Measurements from ENCODE around the gene LDLRAD4. TPM values are rescaled to one million over a fixed set of nuclear protein-coding genes. Genes with fewer than 3 reads are reported as not detected.

The LDLRAD4 gene
- total RNA-seq, 2 donors from 2014 or later: 33.1 to 41.2 TPM

GRCh38 chr18:13527256-13527655 is 308.7 kb downstream of the LDLRAD4 start:
- no peaks in the 10 kb centered on the region for H3K36me3 ChIP-seq
- no peaks in the 10 kb centered on the region for H3K9me3 ChIP-seq
- DNase-seq (ENCODE audit: low spot score): peak; percentile 52
- H3K4me3 ChIP-seq: no peak overlapping the region
- no peak overlapping the region for H3K27ac ChIP-seq
- TF ChIP-seq, protein P1, sequence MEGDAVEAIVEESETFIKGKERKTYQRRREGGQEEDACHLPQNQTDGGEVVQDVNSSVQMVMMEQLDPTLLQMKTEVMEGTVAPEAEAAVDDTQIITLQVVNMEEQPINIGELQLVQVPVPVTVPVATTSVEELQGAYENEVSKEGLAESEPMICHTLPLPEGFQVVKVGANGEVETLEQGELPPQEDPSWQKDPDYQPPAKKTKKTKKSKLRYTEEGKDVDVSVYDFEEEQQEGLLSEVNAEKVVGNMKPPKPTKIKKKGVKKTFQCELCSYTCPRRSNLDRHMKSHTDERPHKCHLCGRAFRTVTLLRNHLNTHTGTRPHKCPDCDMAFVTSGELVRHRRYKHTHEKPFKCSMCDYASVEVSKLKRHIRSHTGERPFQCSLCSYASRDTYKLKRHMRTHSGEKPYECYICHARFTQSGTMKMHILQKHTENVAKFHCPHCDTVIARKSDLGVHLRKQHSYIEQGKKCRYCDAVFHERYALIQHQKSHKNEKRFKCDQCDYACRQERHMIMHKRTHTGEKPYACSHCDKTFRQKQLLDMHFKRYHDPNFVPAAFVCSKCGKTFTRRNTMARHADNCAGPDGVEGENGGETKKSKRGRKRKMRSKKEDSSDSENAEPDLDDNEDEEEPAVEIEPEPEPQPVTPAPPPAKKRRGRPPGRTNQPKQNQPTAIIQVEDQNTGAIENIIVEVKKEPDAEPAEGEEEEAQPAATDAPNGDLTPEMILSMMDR (IDR thresholded peaks at IDR 0.05): no peak
- no peaks in the 10 kb centered on the region for H3K27me3 ChIP-seq
- peaks cover 0 to 24% of the 10 kb centered on the region in 2 donors for H3K4me1 ChIP-seq

- TF ChIP-seq, protein P1 (IDR thresholded peaks at IDR 0.05): no peak
- no peak overlapping the region for H3K4me3 ChIP-seq
- H3K4me1 ChIP-seq: peaks cover 0 to 28% of the 10 kb centered on the region in 2 donors
- H3K27ac ChIP-seq: no peak overlapping the region
- H3K9me3 ChIP-seq: no peaks in the 10 kb centered on the region
- no peaks in the 10 kb centered on the region for H3K27me3 ChIP-seq
- no peaks in the 10 kb centered on the region for H3K36me3 ChIP-seq
- peak; percentile 44 for DNase-seq (ENCODE audit: low spot score)
Measured at GRCh38 chr18:13527730-13528129, 309.2 kb downstream of the LDLRAD4 start.

GRCh38 chr18:13528739-13529392 is 310.3 kb downstream of the LDLRAD4 start:
- H3K27ac ChIP-seq: no peak overlapping the region
- no peaks in the 10 kb centered on the region for H3K27me3 ChIP-seq
- peak; percentile 34 for DNase-seq (ENCODE audit: low spot score)
- no peaks in the 10 kb centered on the region for H3K9me3 ChIP-seq
- H3K4me3 ChIP-seq: no peak overlapping the region
- H3K36me3 ChIP-seq: no peaks in the 10 kb centered on the region
- peaks cover 0 to 29% of the 10 kb centered on the region in 2 donors for H3K4me1 ChIP-seq
- TF ChIP-seq, protein P1 (IDR thresholded peaks at IDR 0.05): no peak

DNA sequence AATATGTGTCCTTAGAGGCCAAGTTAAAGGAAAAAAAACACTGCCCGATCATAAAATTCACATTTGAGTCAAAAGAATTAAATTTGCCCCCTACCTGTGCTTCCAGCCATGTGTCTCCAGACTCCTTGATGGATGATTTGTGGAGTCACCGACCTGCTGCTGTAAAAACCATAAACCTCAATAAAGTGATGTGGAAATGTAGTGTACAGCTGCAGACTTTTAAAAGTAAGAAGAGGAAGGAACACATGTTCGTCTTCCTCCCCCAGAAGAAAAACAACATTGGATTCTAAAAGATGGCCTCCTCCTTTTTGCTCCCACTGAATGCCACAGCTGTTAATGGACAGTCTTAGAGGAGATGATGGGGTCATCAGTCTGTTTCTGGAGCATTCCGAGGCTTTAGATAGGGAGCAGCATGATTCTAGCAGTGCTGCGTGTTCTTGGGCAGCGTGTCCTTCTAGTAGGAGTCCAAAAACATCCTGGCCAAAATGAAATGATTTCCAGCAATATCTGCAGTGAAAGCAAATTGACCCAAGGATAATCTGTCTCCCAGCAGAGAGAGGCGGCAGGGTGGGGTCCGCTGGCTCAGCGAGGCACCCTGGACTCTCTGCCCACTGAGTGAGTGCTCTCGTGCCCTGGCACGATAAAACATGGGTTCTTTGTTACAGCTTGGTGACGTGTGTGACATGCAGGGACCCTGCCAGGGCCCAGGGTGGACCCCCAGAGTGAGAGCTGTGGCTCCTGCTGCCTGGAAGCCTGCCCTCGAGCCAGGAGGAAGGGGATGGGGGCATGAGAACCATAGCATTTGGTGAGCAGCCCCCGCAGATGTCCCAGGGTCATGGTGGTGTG is 311.7 kb downstream of the LDLRAD4 start:
- H3K9me3 ChIP-seq: no peaks in the 10 kb centered on the region
- H3K4me1 ChIP-seq: peaks cover 0 to 28% of the 10 kb centered on the region in 2 donors
- no peaks in the 10 kb centered on the region for H3K36me3 ChIP-seq
- no peak overlapping the region for H3K4me3 ChIP-seq
- H3K27ac ChIP-seq: peak overlapping the region; percentile 61 to 68
- TF ChIP-seq, protein P1 (IDR thresholded peaks at IDR 0.05): no peak
- H3K27me3 ChIP-seq: no peaks in the 10 kb centered on the region
- DNase-seq (ENCODE audit: low spot score): no peak

DNA sequence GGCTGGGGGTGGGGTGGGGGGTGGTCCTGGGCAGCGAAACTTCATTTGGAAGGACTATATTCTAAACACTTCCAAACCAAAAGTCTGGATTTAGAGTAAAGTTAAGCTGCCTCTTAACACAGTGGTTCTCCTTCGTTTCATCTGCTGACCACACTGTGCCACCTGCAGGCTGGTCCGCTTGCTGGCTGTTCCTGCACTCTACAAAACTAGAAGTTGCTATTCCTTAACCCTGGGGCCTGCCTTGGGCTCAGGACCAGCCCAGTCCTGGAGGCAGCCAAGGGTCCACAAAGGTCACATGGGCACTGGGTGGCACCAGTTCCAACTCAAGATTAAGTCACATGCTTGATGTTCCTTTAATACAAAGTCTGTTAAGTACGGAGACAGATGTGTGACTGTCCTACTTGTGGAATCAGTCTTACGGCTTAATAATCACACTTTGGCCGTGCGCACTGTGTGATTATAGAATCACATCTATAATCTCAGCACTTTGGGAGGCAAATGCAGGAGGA is 312.4 kb downstream of the LDLRAD4 start:
- peak overlapping the region; percentile 61 to 68 for H3K27ac ChIP-seq
- H3K4me3 ChIP-seq: no peak overlapping the region
- no peaks in the 10 kb centered on the region for H3K36me3 ChIP-seq
- DNase-seq (ENCODE audit: low spot score): peak; percentile 85
- no peaks in the 10 kb centered on the region for H3K9me3 ChIP-seq
- H3K4me1 ChIP-seq: peaks cover 0 to 22% of the 10 kb centered on the region in 2 donors
- TF ChIP-seq, protein P1 (IDR thresholded peaks at IDR 0.05): peak in 1 of 2 donors; percentile 78
- no peaks in the 10 kb centered on the region for H3K27me3 ChIP-seq
